GM19023 (cell line): ENCODE measurements around the gene RIBC2.

Experiments
- ATAC-seq: cut with Tn5 transposase; IDR thresholded peaks from one replicate; pipeline ENCODE4 v1.9.1; 2021; ENCODE audit warnings: mild to moderate bottlenecking, moderate library complexity; ENCODE audit not compliant: unreplicated experiment

Gene RIBC2

GRCh38 chr22:45470871-45471270, 57.4 kb downstream of the RIBC2 start:
- ATAC-seq = no peak

- no peak for ATAC-seq
Measured at GRCh38 chr22:45472426-45472825, 58.9 kb downstream of the RIBC2 start.

GRCh38 chr22:45473626-45474237, 60.2 kb downstream of the RIBC2 start:
- no peak for ATAC-seq

- no peak for ATAC-seq
Measured at GRCh38 chr22:45475063-45475747, 61.7 kb downstream of the RIBC2 start.

- no peak for ATAC-seq
Measured at GRCh38 chr22:45475851-45476514, 62.5 kb downstream of the RIBC2 start.

GRCh38 chr22:45476814-45477213, 63.3 kb downstream of the RIBC2 start:
- no peak for ATAC-seq

- no peak for ATAC-seq
Measured at GRCh38 chr22:45477366-45478107, 64.0 kb downstream of the RIBC2 start.

GRCh38 chr22:45478108-45478771, 64.7 kb downstream of the RIBC2 start:
- ATAC-seq = no peak

GRCh38 chr22:45480717-45481116, 67.2 kb downstream of the RIBC2 start:
- no peak for ATAC-seq

GRCh38 chr22:45481661-45482060, 68.2 kb downstream of the RIBC2 start:
- ATAC-seq = no peak
